ENCODE measurements around the gene KRT72.

The KRT72 gene

DNA sequence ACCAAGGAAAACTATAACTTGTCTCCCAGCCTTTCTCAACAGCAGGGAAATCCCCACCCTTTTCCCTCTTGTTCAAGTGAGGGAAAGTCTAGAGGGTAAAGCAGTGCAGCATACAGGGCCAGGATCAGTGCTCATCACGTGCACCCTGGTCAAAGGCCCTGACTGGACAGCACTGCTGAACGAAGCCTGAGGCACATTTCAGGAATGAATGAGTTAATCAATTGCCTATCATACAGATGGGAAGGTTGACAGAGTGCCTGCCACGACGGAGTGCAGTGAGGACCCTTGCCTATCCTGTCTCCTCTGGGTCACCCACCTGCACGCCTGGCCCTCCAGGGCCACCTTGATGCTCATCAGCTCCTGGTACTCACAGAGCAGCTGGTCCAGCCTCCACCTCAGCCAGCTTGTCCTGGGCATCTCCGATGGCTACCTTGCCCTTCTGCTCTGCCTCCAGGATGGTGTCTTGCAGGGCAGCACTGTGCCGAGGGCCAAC lies 28.8 kb upstream of the KRT72 start:
- DNase-seq (ENCODE audit: low spot score): no peak

DNA sequence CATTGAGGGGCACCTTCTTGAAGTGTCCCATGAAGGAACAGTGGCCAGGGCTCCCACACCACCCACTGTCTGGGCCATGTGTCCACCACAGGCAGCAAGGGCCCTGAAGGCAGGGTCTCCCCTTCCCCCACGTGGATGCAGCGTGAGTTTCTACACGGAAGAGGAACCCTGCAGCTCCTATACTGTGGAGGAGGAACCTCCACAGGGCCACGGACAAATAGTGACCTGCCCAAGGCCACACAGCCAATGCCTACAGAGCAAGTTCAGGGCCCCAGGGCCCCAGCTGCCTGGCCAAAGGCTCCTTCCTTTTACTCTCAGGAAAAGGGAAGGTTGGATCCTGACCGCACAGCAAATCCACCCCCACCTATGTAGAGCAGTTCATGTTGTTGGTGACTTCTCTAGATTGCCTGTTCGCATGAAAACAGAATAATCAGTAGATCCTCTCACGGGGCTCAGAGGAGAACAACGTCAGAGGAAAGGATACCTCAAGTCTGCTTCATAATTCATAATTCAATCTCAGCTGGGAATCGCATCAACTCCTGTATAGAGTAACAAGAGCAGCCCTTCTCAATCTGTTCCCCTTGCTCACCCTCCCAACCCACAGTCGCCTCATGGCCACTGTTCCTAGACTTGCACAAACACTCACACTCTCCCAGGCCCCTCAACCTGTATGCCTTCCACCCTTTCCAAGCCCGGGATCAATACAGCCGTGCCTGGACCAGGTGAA lies 28.2 kb upstream of the KRT72 start:
- DNase-seq (ENCODE audit: low spot score): no peak

DNA sequence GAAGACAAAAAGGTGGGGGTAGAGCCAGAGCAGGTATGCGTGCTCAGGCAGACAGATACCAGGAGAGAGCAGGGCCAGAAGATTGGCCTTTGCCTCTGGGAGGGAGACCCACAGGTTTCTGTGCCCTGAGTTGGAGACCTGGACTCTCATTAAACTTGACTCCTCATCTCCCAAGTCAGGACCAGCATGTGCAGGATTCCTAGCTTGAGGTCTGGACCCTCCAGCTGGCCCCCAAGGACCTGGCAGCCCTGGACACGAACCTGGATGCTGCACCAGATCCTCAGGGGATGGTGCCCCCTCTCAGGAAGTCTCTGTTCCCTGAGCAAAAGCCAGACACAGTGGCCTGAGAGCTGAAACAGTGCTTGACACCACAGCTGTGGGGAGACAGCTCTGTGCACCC lies 27.6 kb upstream of the KRT72 start:
- DNase-seq (ENCODE audit: low spot score): no peak

DNA sequence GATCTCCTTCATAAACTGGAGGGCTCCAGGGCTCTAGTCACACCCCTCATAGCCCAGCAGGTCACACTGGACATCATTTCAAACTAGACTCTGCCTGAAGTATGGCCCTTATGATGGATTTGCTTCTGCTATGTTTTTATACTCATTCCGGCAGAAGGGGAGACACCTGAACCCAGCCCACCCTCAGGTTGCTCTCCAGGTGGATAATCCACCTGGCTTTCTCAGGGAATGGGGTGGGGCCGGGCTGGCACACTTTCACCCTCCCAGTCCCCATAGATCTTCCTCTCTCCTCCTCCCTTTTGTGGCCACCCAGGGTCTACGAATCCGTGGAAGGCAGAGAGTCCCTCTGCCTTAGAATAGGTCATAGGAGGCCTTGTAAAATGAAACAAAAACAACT lies 26.8 kb upstream of the KRT72 start:
- DNase-seq (ENCODE audit: low spot score): no peak

DNA sequence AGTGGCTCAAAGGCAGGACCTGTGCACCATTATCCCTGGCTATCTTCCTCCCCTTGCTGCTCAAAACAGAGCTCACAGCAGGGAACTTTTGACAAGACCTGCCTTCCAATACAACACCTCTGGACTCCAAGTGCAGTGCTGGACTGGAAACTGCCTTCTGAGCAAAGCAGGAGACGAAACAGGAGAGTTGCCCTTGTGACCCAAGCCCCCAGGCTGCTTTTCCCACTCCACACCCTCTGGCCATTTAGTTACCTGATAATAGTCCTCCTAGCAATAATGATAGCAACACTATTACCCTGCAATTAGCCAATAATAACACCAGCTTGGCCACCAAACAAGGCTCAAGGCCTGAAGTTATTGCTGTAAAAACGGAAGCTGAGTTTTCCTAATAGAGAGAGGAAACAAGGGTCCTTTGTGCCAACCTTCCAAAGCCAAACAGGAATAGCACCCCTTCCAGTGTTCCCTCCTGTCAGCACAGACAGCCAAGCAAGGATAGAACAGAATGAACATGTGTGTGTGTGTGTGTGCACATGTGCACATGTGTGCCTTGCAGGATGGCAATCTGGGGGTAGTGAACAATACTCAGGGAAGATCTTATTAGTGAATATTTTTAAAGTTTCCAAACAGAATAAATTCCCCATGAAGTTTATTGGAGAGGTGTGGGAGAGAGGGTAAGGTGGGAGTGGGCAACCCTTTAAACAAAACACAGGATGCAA lies 26.3 kb upstream of the KRT72 start:
- no peak for DNase-seq (ENCODE audit: low spot score)

DNA sequence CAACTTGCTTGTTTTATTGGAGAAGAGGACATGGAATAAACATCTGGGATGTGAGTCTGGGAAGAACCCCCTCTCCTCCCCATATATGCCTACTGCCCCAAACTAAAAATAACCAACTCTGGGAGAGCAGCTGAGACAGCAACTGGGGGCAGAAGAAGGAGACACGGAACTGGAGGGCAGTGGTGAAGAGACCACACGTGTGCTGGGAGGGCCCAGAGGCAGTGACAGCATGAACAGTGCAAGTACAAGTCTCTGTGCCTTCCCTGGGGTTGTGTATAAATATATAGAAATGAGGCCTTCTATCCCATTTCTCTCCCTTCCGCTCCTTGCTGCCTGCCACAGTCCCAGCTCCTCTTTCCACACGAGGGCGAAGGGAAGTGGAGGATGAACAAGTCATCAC lies 21.1 kb upstream of the KRT72 start:
- DNase-seq (ENCODE audit: low spot score): no peak

DNA sequence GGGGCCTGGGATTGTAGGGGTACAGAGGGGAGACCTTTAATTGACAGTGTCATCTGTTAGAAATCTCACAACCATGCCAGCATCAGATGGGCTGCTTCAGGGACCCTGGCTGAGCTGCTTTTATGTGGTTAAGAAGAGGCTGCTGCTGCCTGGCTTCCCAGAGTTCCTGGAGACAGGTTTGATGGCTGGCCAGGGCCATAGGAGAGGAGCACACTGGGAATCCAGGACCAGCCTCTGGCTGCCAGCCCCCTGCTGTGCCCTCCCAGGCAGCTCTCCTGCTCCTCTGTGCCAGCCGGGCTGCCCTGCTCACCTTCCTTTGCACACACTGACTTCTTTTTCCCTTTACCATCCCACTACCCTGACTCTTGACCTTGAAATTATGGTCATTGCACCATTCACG lies 17.6 kb upstream of the KRT72 start:
- DNase-seq (ENCODE audit: low spot score): no peak

DNA sequence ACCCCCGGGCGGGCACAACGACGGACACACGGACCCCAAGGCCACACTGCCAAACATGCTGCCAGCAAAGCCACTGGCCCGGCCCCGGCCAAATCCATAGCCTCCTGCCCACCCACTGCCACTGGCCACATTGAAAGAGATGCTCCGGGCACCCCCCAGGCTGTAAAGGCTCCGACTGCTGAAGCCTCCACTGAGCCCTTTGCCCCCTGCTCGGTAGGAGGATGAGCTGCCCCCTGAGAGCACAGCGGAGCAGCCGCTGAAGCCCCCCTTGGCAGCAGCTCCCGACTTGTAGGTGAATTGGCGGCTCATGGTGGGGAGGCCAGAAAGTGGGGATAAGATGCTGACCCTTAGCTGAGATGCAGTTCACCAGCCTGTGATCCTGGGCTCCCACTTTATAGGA lies 17.0 kb upstream of the KRT72 start, which contains the start of gene KRT73:
Gene KRT73, minus strand, starts transcription at position 344 of the 400 bp plus-strand sequence. Its CDS starts 35 bp downstream, at position 309.
- no peak for DNase-seq (ENCODE audit: low spot score)

DNA sequence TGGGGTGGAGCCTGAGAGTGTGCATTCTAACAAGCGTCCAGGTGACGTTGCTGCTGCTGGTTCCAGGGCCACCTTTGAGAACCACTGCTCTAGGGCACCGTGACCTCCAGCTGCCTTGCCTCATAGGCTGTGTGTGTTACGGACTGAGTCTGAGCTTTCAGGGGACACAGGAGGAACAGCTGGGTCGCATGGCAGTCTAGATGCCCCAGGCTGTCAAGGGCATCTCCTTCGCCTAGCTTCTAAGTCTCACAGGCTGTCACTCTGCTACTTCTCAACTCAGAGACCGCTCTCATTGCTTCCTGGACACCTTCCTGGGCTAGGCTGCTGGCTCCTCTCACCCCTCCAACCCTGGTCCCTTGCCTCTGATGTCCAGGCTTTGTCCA lies 16.1 kb upstream of the KRT72 start:
- DNase-seq (ENCODE audit: low spot score): no peak

DNA sequence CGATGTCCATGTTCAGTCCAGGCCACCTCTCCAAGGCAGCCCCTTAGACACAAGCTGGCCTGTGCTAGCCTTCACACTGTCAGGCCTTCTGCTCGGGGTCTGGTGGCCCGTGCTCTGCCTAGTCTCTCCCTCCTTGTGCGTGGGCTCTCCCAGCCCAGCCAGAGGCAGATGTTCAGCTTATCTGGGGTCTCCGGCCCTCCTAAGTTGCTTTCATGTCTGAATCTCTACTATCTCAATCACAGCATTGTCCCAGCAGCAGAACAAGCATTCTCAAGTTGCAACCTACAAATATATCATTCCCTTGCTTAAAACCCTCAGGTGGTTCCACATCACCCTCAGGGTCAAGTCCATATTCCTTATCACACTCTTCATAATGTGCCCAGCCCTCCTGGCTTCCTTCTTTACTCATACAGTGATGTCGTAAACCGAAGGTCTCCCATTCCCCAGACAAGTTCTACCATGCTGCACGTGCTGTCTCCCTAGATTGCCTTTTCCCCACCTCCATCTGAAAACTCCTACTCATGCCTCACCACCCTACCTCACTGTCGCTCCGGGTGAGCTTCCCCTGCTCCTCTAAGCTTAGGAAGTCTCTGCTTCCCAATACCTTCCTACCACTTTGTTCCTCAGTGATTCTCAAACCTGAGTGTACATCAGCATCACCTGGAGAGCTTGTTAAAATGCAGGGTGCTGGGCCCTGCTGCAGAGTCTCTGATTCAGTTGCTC lies 15.6 kb upstream of the KRT72 start:
- DNase-seq (ENCODE audit: low spot score): no peak

DNA sequence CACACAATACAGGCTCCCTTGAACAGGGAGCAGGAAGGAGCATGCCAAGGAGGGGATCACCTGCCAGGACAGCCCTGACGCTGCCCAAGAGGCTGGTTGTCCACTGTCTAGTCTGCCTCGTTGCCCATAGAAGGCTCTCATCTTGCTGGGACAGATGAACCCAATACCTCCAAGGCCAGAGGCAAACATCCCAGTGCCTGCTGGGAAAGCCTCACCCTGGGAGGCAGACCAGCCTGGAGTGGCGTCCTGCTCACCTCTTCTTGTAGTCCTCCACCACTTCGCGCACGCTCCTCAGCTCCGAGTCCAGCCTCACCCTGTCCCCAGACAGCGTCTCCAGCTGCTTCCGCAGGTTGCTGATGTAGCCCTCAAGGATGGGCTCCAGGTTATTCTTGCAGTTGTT lies 14.6 kb upstream of the KRT72 start:
- DNase-seq (ENCODE audit: low spot score): no peak

DNA sequence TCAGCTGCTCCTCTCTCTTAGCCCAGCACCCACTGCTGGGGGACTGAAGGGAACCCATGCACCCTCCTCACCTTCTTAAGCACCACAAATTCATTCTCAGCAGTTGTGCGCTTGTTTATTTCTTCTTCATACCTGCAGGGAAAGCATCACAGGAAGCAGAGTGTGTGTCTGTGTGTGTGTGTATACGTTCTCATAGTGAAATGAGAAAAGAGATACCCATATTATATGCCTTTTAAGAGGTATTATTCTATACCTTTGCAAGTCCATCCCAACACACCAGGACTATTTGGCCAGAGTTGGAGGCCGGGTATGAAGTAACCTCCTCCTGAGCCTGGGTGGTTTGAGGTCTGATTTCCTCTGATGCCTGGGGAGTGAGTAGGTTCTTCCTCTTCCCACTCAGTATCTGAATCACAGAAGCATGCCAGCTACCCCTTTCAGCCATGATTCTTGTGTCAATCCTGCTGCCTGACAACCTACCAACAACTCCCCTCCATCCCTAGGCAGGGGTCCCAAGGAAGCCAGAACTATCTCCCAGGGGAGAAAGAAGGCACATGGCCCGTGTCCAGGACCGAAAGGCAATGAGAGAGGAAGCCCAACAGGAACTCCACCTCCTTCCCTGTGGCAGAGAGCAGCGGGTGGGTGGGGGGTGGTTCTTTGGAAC lies 14.1 kb upstream of the KRT72 start:
- DNase-seq (ENCODE audit: low spot score): no peak

DNA sequence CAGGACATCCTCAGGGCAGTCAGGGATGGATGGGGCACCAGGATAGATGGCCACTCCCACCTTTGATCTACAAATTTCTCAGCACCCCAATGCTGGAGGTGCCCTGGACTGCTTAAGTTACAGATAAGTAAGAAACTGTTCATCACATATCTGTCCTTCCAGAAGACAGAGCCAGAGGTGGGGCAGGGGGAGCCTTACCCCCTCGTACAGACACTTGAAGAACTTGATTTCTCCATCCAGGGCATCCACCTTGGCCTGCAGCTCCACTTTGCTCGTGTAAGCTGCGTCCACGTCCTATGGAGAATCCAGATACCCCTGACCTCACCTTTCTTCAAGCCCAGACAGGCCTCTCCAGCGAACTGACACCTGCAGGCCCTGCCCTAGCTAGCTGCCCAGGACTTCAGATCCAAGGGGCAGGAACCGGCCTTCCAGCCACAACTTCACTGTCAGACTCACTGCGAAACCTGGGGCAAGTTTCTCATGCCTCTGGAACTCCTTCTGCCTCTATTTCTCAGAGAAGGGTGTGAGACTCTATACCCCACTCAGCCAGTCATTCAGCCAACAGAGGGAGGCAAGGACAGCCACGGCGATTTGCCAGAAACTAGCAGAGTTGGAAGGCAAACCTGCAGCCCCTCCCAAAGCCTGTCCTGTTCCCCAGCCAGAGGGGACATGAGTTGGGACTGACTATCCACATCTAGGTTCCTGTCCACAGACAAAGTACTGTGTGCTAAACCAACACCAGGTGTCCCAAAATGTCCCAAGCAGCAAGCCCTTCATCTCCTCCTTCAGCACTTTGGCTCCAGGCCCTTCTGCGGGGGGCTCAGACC lies 13.3 kb upstream of the KRT72 start:
- DNase-seq (ENCODE audit: low spot score): no peak

DNA sequence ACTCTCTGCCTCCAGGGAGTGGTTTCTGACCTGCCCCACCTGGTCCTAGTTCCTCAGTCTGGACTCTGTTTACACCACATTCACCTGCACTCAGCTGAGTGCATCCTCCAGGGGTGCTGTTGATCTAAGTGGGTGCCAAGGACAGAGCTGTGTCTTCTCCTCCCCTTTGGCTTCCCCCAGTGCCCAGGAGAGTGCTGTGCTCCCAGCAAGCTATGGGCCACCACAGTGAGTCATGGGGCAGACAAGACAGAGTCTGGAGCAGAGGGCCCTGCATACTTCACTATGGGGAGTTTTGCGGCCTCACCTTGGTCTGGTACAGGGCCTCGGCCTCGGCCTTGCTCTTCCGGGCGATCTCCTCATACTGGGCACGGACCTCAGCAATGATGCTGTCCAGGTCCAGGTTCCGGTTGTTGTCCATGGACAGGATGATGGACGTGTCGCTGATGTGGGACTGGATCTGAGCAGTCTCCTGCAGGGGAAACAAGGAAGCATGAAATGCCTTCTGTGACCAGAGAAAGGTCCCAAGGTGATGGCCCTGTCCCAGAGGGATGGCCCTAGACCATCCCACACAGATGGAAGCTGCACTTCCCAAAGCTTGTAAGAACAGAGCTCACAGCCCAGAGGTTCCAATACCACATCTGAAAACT lies 12.2 kb upstream of the KRT72 start:
- DNase-seq (ENCODE audit: low spot score): no peak

DNA sequence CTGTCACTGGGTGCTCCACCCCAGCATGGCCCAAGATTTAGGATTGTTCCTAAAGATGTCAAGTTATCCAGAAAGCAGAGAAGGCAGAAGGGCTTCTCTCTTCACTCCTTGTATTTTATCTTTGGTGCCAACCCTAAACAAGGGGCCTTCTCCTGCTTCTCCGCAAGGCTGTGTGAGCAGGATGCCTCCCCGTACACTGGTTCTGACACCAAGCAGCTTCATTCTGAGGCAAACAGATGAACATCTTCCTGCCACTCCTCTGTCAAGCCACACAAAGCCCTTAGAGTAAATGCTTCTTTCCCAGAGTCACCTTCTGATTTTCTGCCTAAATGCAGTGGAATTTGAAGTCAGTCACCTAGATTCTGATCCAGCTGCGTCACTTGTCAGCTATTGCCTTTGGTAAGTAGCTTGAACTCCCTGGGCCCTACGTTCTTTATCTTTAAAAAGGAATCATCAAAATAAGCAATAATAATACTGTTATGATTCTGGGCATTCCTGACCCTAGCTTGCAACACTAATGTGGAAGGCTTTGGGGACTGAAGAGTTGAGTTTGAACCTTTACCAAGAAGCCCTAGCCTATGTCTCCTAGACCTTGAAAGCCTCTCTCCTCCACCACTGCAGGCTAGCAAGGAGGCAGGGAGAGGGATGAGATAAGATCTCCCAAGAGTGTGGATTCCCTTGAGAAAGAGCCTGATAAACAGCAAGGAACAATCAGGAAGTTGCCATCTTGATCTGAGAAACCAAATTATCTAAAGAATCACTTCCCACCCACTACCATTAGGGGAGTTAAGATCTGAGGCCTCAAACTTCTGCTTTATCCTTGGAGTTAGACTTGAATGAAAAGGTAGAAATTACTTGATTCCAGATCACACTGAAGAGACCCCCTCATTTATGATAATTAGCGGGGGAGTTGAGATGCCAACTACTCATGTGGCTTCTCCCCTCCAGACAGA lies 11.4 kb upstream of the KRT72 start:
- DNase-seq (ENCODE audit: low spot score): no peak

DNA sequence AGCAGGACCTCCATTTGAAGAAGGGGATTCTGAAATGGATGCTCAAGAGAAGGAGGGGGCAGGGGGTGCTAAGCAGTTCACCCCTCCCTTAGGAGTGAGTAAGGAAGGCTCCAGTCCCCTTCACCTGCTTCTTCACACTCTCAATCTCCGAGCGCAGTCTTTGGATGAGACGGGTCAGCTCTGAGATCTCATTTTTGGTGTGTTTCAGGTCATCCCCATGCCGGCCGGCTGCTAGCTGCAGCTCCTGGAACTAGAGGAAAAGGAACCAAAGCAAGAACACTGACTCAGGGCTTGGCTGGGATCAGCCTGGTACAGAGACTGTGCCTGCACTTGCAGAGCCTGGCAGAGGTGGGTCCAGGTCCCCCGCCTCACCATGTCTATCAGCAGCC lies 9.8 kb upstream of the KRT72 start:
- DNase-seq (ENCODE audit: low spot score): no peak

DNA sequence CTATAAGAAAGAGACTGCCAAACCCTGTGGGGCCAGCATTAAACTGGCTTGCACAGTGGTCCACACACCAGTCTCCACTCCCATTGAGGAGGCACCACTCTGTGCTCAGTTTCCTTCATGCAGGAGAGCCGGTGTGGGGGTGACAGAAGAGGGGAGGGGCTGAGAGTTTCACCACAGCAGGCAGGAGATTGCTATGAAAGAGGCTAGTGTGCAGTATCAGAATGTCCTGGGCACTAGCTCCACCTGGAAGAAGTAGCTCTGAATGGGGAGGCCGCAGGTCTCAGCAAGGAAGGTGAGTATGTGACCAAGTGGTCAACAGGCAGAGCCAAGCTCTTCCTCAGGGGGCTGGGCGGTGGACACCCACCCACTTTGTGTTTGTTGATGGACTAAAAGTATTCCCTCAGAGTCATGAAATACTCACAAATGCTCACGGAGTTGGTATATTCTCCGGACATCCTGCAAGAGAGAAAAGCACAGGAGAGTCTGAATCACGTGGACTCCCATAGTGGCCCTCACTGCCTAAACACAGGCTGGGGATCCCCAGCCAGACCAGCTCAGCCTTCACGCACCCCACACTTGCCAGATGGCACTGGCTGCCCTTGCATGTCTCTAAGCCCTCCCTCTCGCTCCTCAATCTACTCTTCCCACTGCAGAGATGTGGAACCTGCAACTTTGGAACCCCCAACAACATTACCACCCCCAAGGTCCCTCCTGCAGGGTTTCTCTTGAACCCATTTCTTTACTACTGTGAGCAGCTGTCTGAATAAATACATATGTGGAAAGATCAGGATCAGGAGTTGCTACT lies 7.8 kb upstream of the KRT72 start:
- no peak for DNase-seq (ENCODE audit: low spot score)

DNA sequence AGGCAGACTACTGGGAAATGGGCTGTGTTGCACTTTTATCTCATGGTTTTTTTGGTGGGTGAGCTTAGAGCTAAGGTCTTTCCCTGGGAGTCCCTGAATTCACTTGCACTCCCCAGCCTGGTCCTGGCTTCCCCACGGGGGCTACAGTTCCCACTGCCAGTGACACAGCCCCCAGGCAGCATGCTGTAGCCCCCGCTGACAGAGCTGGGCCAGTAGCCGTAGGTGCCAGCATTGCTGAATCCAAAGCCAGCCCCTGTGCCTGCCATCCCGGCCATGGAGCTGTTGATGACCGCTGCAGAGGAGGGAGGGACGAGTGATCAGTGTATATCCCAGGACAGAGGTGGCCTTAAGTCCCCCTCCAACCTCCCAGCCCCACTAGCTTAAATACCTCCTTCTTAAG lies 6.9 kb upstream of the KRT72 start:
- DNase-seq (ENCODE audit: low spot score): no peak

DNA sequence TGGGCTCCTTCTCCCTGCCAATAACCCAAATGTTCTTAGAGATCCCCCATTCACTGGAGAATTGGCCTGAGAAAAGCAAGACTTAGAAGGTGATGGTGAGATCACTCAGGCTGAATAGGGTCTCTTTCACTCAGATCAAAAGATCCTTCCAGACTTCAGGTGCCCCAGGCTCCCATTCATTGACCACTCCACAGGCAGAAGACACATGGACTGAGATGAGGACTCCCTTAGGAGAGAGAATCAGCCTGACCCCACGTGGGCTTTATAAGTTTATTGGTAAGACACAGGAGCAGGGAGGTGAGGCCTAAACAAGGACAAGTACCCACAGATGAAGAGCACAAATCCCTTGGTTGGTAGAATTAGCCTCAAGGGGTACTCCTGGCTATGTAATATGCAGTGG lies 6.1 kb upstream of the KRT72 start:
- DNase-seq (ENCODE audit: low spot score): no peak

All from HuH-7 (cell line).